ENCODE measurements around the gene TRIM44. TPM values are rescaled to one million over a fixed set of nuclear protein-coding genes. Genes with fewer than 3 reads are reported as not detected.

TRIM44 gene
- total RNA-seq, 1 donor from 2014 or later, result 25.4 TPM

- no peak for DNase-seq
Observed at GRCh38 chr11:35792846-35793192, 130.2 kb downstream of the TRIM44 start.

GRCh38 chr11:35794333-35794732 lies 131.8 kb downstream of the TRIM44 start:
- DNase-seq, result no peak

- no peak for DNase-seq
Observed at GRCh38 chr11:35794850-35795249, 132.3 kb downstream of the TRIM44 start.

DNA sequence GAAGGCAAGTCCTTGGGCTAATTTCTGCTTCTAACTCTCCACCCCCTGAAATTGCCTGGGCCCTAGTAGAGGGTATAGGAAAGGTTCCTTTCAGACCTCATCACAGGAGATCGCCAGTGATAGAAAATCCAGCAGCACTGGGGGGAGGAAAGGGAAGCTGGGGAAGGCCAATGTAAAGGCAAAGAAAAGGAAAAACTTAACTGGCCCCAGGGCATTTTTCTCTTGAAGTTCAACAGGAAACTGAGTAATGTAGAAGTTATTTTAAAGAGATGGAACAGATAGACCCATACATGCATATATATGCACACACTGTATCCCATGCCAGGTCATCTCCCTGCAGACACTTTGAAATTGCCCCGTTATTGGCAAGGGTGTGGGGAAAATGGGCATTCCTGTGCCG lies 134.0 kb downstream of the TRIM44 start:
- peak; percentile 71 for DNase-seq

DNA sequence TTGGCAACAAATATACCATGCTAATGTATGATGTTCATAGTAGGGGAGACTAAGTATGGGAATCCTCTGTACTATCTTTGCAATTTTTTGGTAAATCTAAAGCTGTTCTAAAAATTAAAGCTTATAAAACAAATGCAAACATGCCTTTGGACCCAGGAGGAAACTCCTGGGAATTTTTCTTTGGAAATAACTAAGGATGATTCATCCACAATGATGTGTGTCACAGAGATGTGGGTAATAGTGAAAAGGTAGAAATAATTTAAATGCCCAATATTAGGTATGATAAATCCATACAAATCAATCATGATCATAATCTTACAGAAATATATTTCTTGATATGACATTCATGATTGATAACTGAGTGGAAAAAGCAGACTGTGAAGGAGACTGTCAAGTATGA lies 135.8 kb downstream of the TRIM44 start:
- peak; percentile 48 for DNase-seq

GRCh38 chr11:35798983-35799382 lies 136.4 kb downstream of the TRIM44 start:
- DNase-seq, result no peak

GRCh38 chr11:35799655-35800054 lies 137.1 kb downstream of the TRIM44 start:
- DNase-seq, result no peak

GRCh38 chr11:35800970-35801953 lies 138.7 kb downstream of the TRIM44 start:
- DNase-seq, result peak; percentile 77

- no peak for DNase-seq
Observed at GRCh38 chr11:35802221-35802620, 139.6 kb downstream of the TRIM44 start.

DNA sequence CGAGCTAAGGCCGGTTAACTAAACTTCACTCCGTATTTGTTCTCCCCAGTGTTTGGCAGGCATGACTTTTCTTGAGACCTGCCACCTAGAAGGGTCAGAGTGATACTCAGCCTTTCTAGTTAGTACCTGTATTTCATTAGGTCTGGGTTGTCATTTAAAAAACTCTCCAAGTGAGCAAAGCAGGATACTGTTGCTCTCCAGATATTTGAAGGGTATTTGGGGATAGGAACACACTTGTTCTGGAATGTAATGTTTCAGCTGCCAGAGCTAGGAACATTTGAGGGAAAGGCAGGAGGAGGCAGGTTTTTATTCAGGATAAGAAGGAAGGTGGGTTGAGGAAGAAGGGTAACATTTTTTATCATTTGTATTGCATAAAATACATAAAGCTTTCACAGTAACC lies 140.1 kb downstream of the TRIM44 start:
- DNase-seq, result no peak

GRCh38 chr11:35803115-35803514 lies 140.5 kb downstream of the TRIM44 start:
- no peak for DNase-seq

GRCh38 chr11:35804451-35805040 lies 142.0 kb downstream of the TRIM44 start:
- DNase-seq, result no peak

GRCh38 chr11:35809561-35809960 lies 147.0 kb downstream of the TRIM44 start:
- no peak for DNase-seq

DNA sequence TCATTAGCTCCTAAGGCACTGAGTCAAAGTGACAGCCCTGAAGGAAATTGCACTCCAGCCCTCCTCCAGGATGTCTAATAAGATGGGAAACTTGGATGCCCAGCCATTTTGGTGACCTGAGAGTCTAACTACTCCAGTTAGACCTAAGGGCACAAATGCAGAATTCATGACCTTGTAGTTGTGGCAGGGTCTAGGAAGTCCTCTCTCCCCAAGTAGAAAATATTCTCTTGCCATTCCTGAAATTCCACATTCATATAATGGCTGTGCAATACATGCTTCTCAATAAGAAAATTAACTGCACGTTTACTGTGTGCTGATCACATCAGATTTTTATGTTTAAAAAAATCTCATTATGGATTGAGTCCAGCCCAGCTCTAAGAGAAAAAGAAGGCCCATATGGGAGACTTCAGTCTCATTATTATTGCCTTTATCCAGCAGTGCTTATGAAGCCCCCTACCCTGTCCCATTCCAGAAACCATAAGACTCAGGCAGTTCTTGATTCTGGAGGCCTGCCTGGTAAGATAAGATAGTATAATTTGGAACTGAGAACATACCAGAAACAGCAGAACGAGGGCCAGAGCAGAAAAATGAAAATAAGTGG lies 147.6 kb downstream of the TRIM44 start:
- no peak for DNase-seq

GRCh38 chr11:35811783-35812182 lies 149.2 kb downstream of the TRIM44 start:
- no peak for DNase-seq

DNA sequence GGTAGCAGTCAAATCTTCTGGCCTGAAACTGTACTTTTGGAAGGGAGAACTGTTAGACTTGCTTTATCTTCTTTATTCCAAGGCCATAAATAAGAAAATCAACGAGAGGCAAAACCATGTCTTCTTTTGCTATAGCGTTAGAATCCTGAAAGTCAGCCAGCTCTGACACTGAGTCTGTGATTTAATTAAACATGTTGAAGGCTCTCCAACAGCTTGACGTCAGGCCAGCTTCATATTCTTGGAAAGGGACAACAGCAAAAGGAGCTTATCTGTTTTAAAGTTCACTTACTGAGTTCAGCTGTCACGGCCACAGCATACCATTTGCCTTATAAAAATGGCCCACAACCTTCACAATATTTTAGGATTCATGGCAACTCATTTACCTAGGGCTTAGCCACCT lies 150.3 kb downstream of the TRIM44 start:
- DNase-seq, result no peak

DNA sequence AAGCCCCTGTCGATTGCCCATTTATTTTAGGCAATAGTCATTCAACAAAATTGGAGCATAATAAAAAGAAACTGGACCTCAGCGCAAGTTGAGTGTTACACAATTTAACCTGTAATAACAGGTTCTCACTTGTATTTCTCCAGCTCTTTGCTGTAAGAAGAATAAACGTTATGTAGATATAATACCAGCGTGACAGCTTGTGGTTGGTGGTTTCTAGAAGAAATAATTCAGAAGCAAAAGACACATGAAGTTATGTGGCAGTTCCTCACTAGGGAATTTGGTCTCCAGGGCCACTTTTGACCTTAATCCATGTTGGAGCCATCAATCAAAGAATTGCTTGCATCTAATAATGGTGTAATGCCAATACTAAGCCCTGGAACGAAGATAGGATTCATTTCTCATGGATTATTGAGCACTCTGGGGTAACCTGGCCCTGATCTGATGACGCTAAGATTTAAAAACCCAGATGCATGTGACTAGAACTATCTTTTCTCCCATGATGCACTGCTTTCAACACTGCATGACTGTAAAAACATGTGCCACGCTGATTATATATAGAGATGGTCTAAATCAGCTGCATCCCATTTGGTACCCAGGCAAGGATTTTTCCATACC lies 151.6 kb downstream of the TRIM44 start:
- no peak for DNase-seq

- DNase-seq, result no peak
Observed at GRCh38 chr11:35814720-35815305, 152.2 kb downstream of the TRIM44 start.

- no peak for DNase-seq
Observed at GRCh38 chr11:35815556-35816315, 153.2 kb downstream of the TRIM44 start.

GRCh38 chr11:35820614-35821013 lies 158.0 kb downstream of the TRIM44 start:
- peak; percentile 47 for DNase-seq

DNA sequence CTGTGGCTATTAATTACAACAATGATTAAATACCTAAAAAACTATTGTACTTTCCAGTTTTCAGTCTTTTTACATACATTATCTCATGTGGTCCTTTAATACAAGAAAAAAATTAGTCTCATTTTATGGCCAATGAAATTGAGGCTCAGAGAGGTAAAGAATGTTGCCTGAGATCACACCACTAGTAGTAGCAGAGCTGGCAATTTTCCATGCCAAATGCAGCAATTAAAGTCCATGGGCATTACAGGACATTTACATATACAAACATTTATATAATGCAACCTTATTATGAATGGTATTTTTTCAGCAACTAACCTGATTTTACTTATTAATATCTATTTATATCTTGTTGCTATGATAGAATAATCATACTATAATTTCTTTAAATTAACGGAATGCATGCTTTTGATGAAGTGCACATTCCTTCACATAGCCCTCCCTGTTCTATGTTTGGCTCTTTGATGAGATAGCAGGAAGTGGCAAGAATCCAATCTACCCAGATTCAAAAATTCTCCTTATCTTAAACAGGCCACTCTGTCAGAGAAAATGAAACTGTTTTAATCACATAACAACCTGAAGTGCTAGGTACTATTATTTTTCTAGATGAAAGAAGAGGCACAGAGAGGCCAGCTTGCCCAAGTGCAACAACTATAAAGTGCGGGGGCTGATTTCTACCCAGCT lies 160.4 kb downstream of the TRIM44 start:
- DNase-seq, result no peak
